ENCODE results near the gene STK4. TPM values are rescaled to one million over a fixed set of nuclear protein-coding genes. Genes with fewer than 3 reads are reported as not detected.

STK4 gene
- total RNA-seq, 1 donor from 2014 or later, result 17.4 TPM

DNA sequence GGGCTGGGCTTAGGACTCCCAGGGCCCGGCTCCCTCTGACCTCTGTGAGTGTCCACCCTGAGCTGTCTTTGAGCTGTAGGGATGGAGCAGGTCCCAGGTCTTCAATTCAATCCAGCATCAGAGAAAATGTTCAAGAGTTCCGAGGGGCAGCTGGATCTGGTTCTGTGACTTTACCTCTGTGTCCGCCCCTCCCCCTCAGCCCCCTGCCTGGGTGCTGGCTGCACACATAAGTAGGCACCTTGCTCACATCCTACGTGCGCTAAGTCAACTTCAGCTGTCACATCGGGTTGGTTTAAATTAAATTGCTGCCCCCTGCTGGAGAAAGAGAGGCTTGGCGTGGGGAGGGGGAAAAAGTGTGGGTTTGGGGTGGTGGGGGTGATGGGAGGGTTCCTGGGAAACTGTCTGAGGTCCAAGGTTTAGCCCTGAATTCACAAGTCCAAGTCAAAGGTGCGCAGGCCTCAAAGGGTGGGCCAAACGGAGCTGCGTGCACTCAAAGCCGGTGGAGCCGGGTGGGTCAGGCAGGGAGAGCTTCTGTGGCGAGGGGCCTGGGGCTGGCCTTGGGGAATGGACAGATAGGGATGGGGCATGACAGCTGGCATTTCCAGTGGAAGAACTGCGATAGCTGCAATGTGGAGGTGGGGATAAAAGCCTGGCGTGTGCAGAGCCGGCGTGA is 145.6 kb downstream of the STK4 start:
- DNase-seq (ENCODE audit: low read depth), result no peak
- no peak overlapping the region for H3K4me3 ChIP-seq (ENCODE audit: low read depth, low read length)
- TF ChIP-seq, protein P1, sequence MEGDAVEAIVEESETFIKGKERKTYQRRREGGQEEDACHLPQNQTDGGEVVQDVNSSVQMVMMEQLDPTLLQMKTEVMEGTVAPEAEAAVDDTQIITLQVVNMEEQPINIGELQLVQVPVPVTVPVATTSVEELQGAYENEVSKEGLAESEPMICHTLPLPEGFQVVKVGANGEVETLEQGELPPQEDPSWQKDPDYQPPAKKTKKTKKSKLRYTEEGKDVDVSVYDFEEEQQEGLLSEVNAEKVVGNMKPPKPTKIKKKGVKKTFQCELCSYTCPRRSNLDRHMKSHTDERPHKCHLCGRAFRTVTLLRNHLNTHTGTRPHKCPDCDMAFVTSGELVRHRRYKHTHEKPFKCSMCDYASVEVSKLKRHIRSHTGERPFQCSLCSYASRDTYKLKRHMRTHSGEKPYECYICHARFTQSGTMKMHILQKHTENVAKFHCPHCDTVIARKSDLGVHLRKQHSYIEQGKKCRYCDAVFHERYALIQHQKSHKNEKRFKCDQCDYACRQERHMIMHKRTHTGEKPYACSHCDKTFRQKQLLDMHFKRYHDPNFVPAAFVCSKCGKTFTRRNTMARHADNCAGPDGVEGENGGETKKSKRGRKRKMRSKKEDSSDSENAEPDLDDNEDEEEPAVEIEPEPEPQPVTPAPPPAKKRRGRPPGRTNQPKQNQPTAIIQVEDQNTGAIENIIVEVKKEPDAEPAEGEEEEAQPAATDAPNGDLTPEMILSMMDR (conservative IDR thresholded peaks at IDR 0.05; ENCODE audit: low read depth, low read length), result peak; percentile 66

DNA sequence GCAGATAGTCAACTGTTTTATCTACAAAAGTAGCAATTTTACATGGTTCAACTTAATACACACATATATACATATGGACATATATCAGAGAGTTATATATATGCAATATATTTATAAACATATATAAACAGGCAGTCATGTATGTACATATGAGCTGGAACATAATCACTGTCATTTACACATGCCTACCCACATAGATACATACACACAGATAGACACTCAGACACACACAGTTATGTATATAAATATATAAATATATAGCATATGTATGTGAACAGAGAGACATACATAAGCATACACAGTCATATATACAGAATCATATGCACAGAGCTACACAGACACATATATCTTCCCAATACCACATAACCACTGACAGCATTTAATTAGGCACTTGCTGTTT is 146.4 kb downstream of the STK4 start:
- no peak overlapping the region for H3K4me3 ChIP-seq (ENCODE audit: low read depth, low read length)
- no peak for DNase-seq (ENCODE audit: low read depth)
- TF ChIP-seq, protein P1 (conservative IDR thresholded peaks at IDR 0.05; ENCODE audit: low read depth, low read length), result no peak

DNA sequence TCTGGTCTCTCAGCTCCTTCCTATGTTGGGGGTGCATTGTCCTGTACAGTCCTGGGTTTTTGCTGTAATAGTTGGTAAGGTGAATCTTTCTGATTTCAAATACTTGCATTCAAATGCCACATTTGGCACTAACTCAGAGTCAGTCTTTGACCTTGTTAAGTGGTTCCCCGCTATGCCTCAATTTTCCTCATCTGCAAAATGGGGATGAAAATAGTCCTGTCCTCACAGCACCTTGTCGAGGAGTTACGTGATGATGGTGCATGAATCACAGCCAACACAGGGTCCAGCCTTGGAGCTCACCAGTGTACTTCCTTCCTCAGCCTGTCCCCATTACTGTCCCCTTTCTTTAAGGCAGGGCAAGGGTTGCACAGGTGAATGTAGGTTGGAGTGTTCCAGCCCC is 147.6 kb downstream of the STK4 start:
- TF ChIP-seq, protein P1 (conservative IDR thresholded peaks at IDR 0.05; ENCODE audit: low read depth, low read length), result no peak
- no peak for DNase-seq (ENCODE audit: low read depth)
- no peak overlapping the region for H3K4me3 ChIP-seq (ENCODE audit: low read depth, low read length)

DNA sequence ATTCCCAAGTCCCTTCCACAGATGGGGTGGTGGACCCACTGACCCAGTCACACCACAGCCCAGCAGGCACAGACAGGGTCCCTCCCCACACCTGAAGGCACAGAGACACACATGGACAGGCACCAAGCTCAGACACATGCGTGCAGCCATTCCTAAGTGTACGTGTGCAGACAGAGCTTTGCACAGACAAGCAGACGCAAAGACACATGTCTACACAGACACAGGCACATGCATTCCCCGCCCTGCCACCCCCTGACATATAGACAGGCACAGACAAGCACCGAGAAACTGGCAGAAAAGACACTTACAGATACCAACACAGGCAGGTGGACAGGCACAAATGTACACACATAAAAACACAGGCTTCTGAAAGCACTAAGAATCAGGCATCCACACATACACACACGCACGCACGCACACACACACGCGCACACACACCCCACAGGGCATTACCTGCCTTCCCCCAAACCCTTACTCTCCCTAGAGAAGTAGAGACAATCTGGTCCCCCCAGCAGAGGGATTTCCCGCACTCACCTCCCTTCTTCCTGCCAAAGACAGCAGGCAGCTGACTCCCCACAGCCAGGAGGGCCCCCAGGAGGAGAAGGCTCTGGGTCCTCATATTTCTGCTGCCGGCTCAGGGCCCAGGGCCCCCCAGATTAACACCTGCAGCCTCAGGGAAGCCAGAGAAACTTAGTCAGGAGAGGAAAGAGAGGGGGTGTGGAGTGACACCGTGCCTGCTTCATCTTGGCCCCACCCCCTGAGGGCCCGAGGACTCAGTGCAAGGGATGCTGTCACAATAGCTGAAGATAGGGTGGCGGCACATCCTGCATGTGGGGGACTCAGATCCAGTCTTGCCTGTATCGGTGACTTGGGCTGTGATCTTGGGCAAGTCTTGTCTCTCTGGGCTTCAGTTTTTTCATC is 148.4 kb downstream of the STK4 start, which contains the start of gene WFDC5:
WFDC5 (minus strand) TSS at position 710 of the 921 bp plus-strand sequence; CDS start at position 619, 91 bp downstream.
- no peak for DNase-seq (ENCODE audit: low read depth)
- H3K4me3 ChIP-seq (ENCODE audit: low read depth, low read length), result no peak within 1 kb of the TSS
- TF ChIP-seq, protein P1 (conservative IDR thresholded peaks at IDR 0.05; ENCODE audit: low read depth, low read length), result no peak

DNA sequence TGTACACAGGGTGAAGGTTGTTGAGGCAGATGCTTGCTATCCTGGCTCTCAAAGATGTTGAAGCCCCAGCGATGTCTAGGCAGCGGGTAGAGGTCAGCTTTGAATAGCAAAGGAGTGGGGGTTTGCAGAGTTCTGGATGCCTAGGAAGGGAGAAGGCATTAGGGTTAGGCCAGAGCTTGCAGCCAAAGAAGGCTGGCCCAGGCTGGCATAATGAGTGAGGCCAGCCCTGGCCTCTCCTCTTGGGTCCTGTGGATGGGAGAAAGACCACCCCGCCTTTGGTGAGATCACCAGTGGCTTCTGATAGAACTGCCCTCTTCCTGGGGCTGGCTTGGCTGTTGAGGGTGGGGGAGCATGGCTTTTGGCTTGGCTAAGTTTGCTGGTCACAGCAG is 149.1 kb downstream of the STK4 start:
- no peak for DNase-seq (ENCODE audit: low read depth)
- H3K4me3 ChIP-seq (ENCODE audit: low read depth, low read length), result no peak overlapping the region
- TF ChIP-seq, protein P1 (conservative IDR thresholded peaks at IDR 0.05; ENCODE audit: low read depth, low read length), result no peak

DNA sequence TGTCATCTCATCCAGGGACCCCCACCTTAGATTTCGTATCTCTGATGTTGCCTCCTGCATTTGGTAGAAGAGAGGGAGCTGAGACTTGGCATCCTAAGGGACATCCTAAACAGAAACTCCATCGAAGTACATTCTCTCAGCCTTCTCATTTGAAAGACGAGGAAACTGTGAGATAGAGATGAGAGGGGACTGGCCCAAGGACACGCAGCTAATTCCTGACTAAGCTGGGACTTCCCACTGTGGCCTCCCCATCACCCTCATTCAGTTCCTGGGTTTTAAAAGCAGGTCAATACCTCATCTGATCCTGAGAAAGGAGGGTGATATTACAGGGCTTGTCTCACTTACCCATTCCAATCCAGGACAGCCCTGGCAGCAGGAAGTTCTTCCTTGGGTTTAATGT is 149.5 kb downstream of the STK4 start:
- H3K4me3 ChIP-seq (ENCODE audit: low read depth, low read length), result no peak overlapping the region
- TF ChIP-seq, protein P1 (conservative IDR thresholded peaks at IDR 0.05; ENCODE audit: low read depth, low read length), result no peak
- no peak for DNase-seq (ENCODE audit: low read depth)

Measured in epithelial cell of proximal tubule (primary cell).